WTC11 (cell line): Measurements from ENCODE around the gene TTC4. TPM values are rescaled to one million over a fixed set of nuclear protein-coding genes. Genes with fewer than 3 reads are reported as not detected.
A peak's percentile ranks its signal among the peaks of the same experiment; 100 is the strongest.

Experiments
- ATAC-seq: fragments of 200-7000 bp; cut with Tn5 transposase; 2 replicates; pipeline ENCODE4 v1.10.0; 2021; ENCODE audit warnings: mild to moderate bottlenecking, moderate library complexity
- CTCF ChIA-PET: fragments of 300-600 bp; sonication (Branson Sonifier 250); formaldehyde crosslinking; loops from one replicate; lab custom pipeline; 2021; ENCODE audit warnings: antibody characterized with exemption; lab: Charles Lee
- POLR2A ChIA-PET: fragments of 350-600 bp; sonication (Branson Sonifier 250); formaldehyde crosslinking; loops from one replicate; lab custom pipeline; 2021; ENCODE audit warnings: antibody characterized with exemption; lab: Charles Lee
- DNase-seq: peaks from one replicate; pipeline ENCODE4 v3.0.0; 2021; ENCODE audit warnings: low spot score
- H3K27ac Mint-ChIP-seq: 2 replicates; pipeline ENCODE4 v1.8.0; 2021; ENCODE audit warnings: mixed read lengths
- H3K27me3 Mint-ChIP-seq: 2 replicates; pipeline ENCODE4 v1.8.0; 2021; ENCODE audit warnings: low read depth, mild to moderate bottlenecking, moderate library complexity, mixed read lengths
- H3K36me3 Mint-ChIP-seq: 2 replicates; pipeline ENCODE4 v1.8.0; 2021; ENCODE audit warnings: mixed read lengths
- H3K4me1 Mint-ChIP-seq: 2 replicates; pipeline ENCODE4 v1.8.0; 2022; ENCODE audit warnings: mixed read lengths
- H3K4me3 Mint-ChIP-seq: 2 replicates; pipeline ENCODE4 v1.8.0; 2021; ENCODE audit warnings: mild to moderate bottlenecking, moderate library complexity, mixed read lengths
- H3K9me3 Mint-ChIP-seq: 2 replicates; pipeline ENCODE4 v1.8.0; 2021; ENCODE audit warnings: mixed read lengths
- AR ChIP-seq: fragments of 250-450 bp; sonication (Bioruptor Pico); IDR thresholded peaks from 2 replicates; pipeline ENCODE4 v1.9.0; 2021; ENCODE audit warnings: mild to moderate bottlenecking
- CBFB ChIP-seq: sonication (generic); formaldehyde crosslinking; IDR thresholded peaks from 2 replicates; pipeline ENCODE4 v1.8.1; 2022; ENCODE audit warnings: mild to moderate bottlenecking, low read depth, missing genetic modification reagents
- CTCF ChIP-seq: fragments of 200-600 bp; IDR thresholded peaks from 2 replicates; pipeline ENCODE4 v1.8.0; 2022; ENCODE audit warnings: antibody characterized with exemption
- JUN ChIP-seq: sonication (generic); formaldehyde crosslinking; IDR thresholded peaks from 2 replicates; pipeline ENCODE4 v1.8.0; 2023; ENCODE audit warnings: mild to moderate bottlenecking, missing genetic modification reagents
- KAT7 ChIP-seq: sonication (generic); formaldehyde crosslinking; IDR thresholded peaks from 2 replicates; pipeline ENCODE4 v1.8.1; 2023; ENCODE audit warnings: missing genetic modification reagents, mild to moderate bottlenecking, borderline replicate concordance
- RELA ChIP-seq: sonication (generic); formaldehyde crosslinking; IDR thresholded peaks from 2 replicates; pipeline ENCODE4 v1.8.1; 2022; ENCODE audit warnings: missing genetic modification reagents, mild to moderate bottlenecking, borderline replicate concordance
- RORB ChIP-seq: fragments of 250-450 bp; sonication (Bioruptor Pico); IDR thresholded peaks from 2 replicates; pipeline ENCODE4 v1.9.0; 2021; ENCODE audit warnings: mild to moderate bottlenecking
- SOX15 ChIP-seq: fragments of 250-450 bp; sonication (Bioruptor Pico); IDR thresholded peaks from 2 replicates; pipeline ENCODE4 v1.9.0; 2021; ENCODE audit warnings: mild to moderate bottlenecking
- TEAD1 ChIP-seq: sonication (generic); formaldehyde crosslinking; IDR thresholded peaks from 2 replicates; pipeline ENCODE4 v1.8.0; 2022; ENCODE audit warnings: mild to moderate bottlenecking, missing genetic modification reagents
- ZMAT4 ChIP-seq: fragments of 250-450 bp; sonication (Bioruptor Pico); IDR thresholded peaks from 2 replicates; pipeline ENCODE4 v1.9.0; 2021; ENCODE audit warnings: mild to moderate bottlenecking
- total RNA-seq: library from RNA; stranded (reverse); gene quantifications from 3 replicates; pipeline ENCODE4 v1.2.3, GENCODE V29; 2021
- TF ChIP-seq, protein P1 (sequence below): sonication (generic); formaldehyde crosslinking; IDR thresholded peaks from 2 replicates; pipeline ENCODE4 v1.8.1; 2022; ENCODE audit warnings: mild to moderate bottlenecking, moderate library complexity, missing genetic modification reagents
- TF ChIP-seq, protein P2 (sequence below): fragments of 250-450 bp; sonication (Bioruptor Pico); IDR thresholded peaks from 2 replicates; pipeline ENCODE4 v1.8.0; 2021; ENCODE audit warnings: mild to moderate bottlenecking
- TF ChIP-seq, protein P3 (sequence below): sonication (generic); formaldehyde crosslinking; IDR thresholded peaks from 2 replicates; pipeline ENCODE4 v1.8.1; 2022; ENCODE audit warnings: low read depth, mild to moderate bottlenecking, moderate library complexity, missing genetic modification reagents, borderline replicate concordance
- TF ChIP-seq, protein P4 (sequence below): sonication (generic); formaldehyde crosslinking; IDR thresholded peaks from 2 replicates; pipeline ENCODE4 v1.8.0; 2022; ENCODE audit warnings: mild to moderate bottlenecking, missing genetic modification reagents

The TTC4 gene
- total RNA-seq, 1 experiment from 2014 or later: 18.8 TPM

GRCh38 chr1:54668567-54668966, 47.1 kb upstream of the TTC4 start (continued):
- TF ChIP-seq CBFB (CRISPR knock-in tag) (no peak), JUN (CRISPR knock-in tag) (no peak), AR (CRISPR knock-in tag) (no peak), ZMAT4 (CRISPR knock-in tag) (no peak), CTCF (no peak), SOX15 (no peak)
- TF ChIP-seq, protein P1, sequence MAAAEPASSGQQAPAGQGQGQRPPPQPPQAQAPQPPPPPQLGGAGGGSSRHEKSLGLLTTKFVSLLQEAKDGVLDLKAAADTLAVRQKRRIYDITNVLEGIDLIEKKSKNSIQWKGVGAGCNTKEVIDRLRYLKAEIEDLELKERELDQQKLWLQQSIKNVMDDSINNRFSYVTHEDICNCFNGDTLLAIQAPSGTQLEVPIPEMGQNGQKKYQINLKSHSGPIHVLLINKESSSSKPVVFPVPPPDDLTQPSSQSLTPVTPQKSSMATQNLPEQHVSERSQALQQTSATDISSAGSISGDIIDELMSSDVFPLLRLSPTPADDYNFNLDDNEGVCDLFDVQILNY (CRISPR knock-in tag): no peak
- TF ChIP-seq, all 79 proteins: peak for 0

DNA sequence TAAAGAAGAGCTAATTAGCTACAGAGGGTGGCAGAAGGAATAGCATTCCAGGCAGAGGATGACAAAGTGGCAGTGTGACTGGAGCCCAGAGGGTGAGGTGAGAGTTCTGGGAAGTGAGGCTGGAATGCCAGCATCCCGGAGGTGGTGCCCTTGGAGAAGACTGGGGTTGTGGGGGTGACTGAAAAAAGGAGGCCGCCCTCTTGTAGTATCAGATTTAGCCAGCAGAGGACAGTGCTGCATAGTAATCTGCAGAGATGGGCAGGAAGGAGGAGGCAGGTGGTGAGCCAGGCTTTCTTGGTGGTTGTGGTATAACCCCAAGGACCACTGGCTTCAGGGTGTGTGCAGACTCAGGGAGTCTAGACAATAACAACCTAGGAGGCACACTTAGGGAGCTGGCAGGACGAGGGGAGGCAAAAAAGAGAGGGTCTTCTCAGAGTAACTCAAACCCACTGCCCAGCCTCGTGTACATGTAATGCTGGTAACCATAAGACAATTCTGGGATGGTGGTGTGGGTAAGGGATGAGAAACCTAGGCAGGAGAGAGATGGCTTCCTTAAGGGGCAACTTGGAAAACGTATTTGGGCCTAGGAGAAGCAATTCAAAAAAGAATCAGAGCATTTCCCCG, 43.6 kb upstream of the TTC4 start:
- H3K27ac Mint-ChIP-seq: no peak overlapping the region
- H3K4me3 Mint-ChIP-seq: no peak overlapping the region
- TF ChIP-seq, protein P2, sequence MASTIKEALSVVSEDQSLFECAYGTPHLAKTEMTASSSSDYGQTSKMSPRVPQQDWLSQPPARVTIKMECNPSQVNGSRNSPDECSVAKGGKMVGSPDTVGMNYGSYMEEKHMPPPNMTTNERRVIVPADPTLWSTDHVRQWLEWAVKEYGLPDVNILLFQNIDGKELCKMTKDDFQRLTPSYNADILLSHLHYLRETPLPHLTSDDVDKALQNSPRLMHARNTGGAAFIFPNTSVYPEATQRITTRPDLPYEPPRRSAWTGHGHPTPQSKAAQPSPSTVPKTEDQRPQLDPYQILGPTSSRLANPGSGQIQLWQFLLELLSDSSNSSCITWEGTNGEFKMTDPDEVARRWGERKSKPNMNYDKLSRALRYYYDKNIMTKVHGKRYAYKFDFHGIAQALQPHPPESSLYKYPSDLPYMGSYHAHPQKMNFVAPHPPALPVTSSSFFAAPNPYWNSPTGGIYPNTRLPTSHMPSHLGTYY (CRISPR knock-in tag): no peak
- peak; percentile 87 for TF ChIP-seq CTCF
- TF ChIP-seq RORB (CRISPR knock-in tag): no peak
- TF ChIP-seq, protein P3, sequence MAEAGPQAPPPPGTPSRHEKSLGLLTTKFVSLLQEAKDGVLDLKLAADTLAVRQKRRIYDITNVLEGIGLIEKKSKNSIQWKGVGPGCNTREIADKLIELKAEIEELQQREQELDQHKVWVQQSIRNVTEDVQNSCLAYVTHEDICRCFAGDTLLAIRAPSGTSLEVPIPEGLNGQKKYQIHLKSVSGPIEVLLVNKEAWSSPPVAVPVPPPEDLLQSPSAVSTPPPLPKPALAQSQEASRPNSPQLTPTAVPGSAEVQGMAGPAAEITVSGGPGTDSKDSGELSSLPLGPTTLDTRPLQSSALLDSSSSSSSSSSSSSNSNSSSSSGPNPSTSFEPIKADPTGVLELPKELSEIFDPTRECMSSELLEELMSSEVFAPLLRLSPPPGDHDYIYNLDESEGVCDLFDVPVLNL: no peak
- TF ChIP-seq RELA (CRISPR knock-in tag): no peak
- no peak for TF ChIP-seq TEAD1 (CRISPR knock-in tag)
- TF ChIP-seq, protein P4, sequence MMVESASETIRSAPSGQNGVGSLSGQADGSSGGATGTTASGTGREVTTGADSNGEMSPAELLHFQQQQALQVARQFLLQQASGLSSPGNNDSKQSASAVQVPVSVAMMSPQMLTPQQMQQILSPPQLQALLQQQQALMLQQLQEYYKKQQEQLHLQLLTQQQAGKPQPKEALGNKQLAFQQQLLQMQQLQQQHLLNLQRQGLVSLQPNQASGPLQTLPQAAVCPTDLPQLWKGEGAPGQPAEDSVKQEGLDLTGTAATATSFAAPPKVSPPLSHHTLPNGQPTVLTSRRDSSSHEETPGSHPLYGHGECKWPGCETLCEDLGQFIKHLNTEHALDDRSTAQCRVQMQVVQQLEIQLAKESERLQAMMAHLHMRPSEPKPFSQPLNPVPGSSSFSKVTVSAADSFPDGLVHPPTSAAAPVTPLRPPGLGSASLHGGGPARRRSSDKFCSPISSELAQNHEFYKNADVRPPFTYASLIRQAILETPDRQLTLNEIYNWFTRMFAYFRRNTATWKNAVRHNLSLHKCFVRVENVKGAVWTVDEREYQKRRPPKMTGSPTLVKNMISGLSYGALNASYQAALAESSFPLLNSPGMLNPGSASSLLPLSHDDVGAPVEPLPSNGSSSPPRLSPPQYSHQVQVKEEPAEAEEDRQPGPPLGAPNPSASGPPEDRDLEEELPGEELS (CRISPR knock-in tag): no peak
- no peak for TF ChIP-seq KAT7
- TF ChIP-seq, all 79 proteins: peak for 1
- no peaks in the 10 kb centered on the region for H3K36me3 Mint-ChIP-seq
- ChIA-PET CTCF (interaction anchor here (1.0 to 3.7 kb wide), 2 partner anchors 10 to 120 kb away, joined by 3 to 12 read pairs; no protein-coding TSS in a partner anchor), POLR2A (no interaction called here)
- H3K4me1 Mint-ChIP-seq: no peaks in the 10 kb centered on the region
- ATAC-seq (peak; percentile 95), DNase-seq (peak; percentile 86)
- H3K27me3 Mint-ChIP-seq: no peaks in the 10 kb centered on the region; the same call in 1 of the 2 replicates
- H3K9me3 Mint-ChIP-seq: no peaks in the 10 kb centered on the region
